ENCODE results near the gene ATL3.

GRCh38 chr11:63621071-63621470 lies 50.1 kb downstream of the ATL3 start:
- TF ChIP-seq CTCF (IDR thresholded peaks at IDR 0.05) (no peak), POLR2A (IDR thresholded peaks at IDR 0.05) (no peak)

All from tibial nerve (tissue), 3 donors.